Liver (tissue), 9 donors: ENCODE data around the gene CLCN4. TPM values are rescaled to one million over a fixed set of nuclear protein-coding genes. Genes with fewer than 3 reads are reported as not detected.

Source experiments
- DNase-seq: peaks from one replicate; pipeline ENCODE4 v3.0.0-alpha.2; 2017; ENCODE audit warnings: low spot score
- H3K27ac ChIP-seq, 2 donors: one replicate each; pipeline ENCODE4 v1.7.0; 2013; ENCODE audit warnings: inconsistent platforms in 2 of 2, low read length in 2 of 2, control low read depth in 1 of 2, low read depth in 1 of 2, mild to moderate bottlenecking in 1 of 2
- H3K27me3 ChIP-seq, 4 donors: one replicate each; pipeline versions ENCODE4 v1.6.1 to v1.7.0; 2013; ENCODE audit warnings: low read length in 3 of 4, inconsistent platforms in 1 of 4, mild to moderate bottlenecking in 1 of 4, moderate library complexity in 1 of 4; ENCODE audit not compliant: control insufficient read depth in 4 of 4, insufficient read depth in 4 of 4
- H3K36me3 ChIP-seq, 4 donors: one replicate each; pipeline versions ENCODE4 v1.6.1 to v1.7.0; 2013; ENCODE audit warnings: low read length in 3 of 4, mild to moderate bottlenecking in 3 of 4, low read depth in 1 of 4, moderate library complexity in 1 of 4; ENCODE audit not compliant: control insufficient read depth in 4 of 4, insufficient read depth in 3 of 4
- H3K4me1 ChIP-seq, 4 donors: one replicate each; pipeline versions ENCODE4 v1.6.1 to v1.7.0; 2013; ENCODE audit warnings: low read length in 3 of 4, mild to moderate bottlenecking in 3 of 4, moderate library complexity in 1 of 4; ENCODE audit not compliant: control insufficient read depth in 4 of 4, insufficient read depth in 4 of 4
- H3K4me3 ChIP-seq, 3 donors: one replicate each; pipeline versions ENCODE4 v1.6.1 to v1.7.0; 2013; ENCODE audit warnings: low read length in 3 of 3, control low read depth in 1 of 3, low read depth in 1 of 3, mild to moderate bottlenecking in 1 of 3
- H3K9ac ChIP-seq, 2 donors: one replicate each; pipeline ENCODE4 v1.7.0; 2013; ENCODE audit warnings: low read length in 2 of 2, mild to moderate bottlenecking in 2 of 2, moderate library complexity in 2 of 2, control low read depth in 1 of 2, low read depth in 1 of 2
- H3K9me3 ChIP-seq, 4 donors: one replicate each; pipeline versions ENCODE4 v1.6.1 to v1.7.0; 2013; ENCODE audit warnings: low read length in 3 of 4; ENCODE audit not compliant: control insufficient read depth in 4 of 4
- ATF3 ChIP-seq: IDR thresholded peaks from 2 replicates; pipeline ENCODE4 v1.6.1; 2016; ENCODE audit warnings: antibody characterized with exemption
- CTCF ChIP-seq: fragments of 150-350 bp; IDR thresholded peaks from 2 replicates; pipeline ENCODE4 v1.5.1; 2017; ENCODE audit warnings: improper control_type of control experiment, low read depth, low read length; ENCODE audit not compliant: missing input control
- EGR1 ChIP-seq, 2 donors: IDR thresholded peaks; 2 replicates each; pipeline ENCODE4 v1.6.1; 2016 to 2018; ENCODE audit warnings: antibody characterized with exemption in 2 of 2, low read depth in 2 of 2
- FOXA2 ChIP-seq: IDR thresholded peaks from 2 replicates; pipeline ENCODE4 v1.6.1; 2016; ENCODE audit warnings: antibody characterized with exemption
- NR2F2 ChIP-seq: IDR thresholded peaks from 2 replicates; pipeline ENCODE4 v1.6.1; 2016; ENCODE audit warnings: antibody characterized with exemption
- RAD21 ChIP-seq, 2 donors: IDR thresholded peaks; 2 replicates each; pipeline ENCODE4 v1.6.1; 2016; ENCODE audit warnings: antibody characterized with exemption in 2 of 2, mild to moderate bottlenecking in 2 of 2
- RXRA ChIP-seq, 2 donors: IDR thresholded peaks; 2 replicates each; pipeline ENCODE4 v1.6.1; 2017 to 2018; ENCODE audit warnings: antibody characterized with exemption in 2 of 2, mild to moderate bottlenecking in 1 of 2
- SP1 ChIP-seq: IDR thresholded peaks from 2 replicates; pipeline ENCODE4 v1.6.1; 2018; ENCODE audit warnings: antibody characterized with exemption, mild to moderate bottlenecking
- TAF1 ChIP-seq: conservative IDR thresholded peaks from 2 replicates; pipeline ENCODE4 v1.6.1; 2016; ENCODE audit warnings: antibody characterized with exemption, mild to moderate bottlenecking
- WGBS: extraction: QIAGEN DNeasy Blood & Tissue Kit; methylation state at CpG from one replicate; pipeline ENCODE4 v1.1.7; 2013; 5-methylcytosine and 5-hydroxymethylcytosine counted together
- polyA plus RNA-seq, 2 donors: library from polyadenylated mRNA; stranded (reverse) in 1 of 2; unstranded in 1 of 2; fragments of 200-250 nt in 1 of 2; fragments of >200 nt in 1 of 2; fragmentation: Nextera tagmentation in 1 of 2; extraction: Ambion mirVana in 1 of 2; gene quantifications; one replicate each; pipeline versions ENCODE4 v1.2.1 to v1.2.3, GENCODE V29; 2013 to 2015
- total RNA-seq, 2 donors: library from RNA; depleted of rRNA; stranded (reverse); fragments of >200 nt; gene quantifications; one replicate each; pipeline ENCODE4 v1.2.3, GENCODE V29; 2014
- donor health status: healthy.
- donor health status: healthy.
- donor health status: healthy.
- donor health status: healthy.
- donor health status: healthy.

Gene CLCN4
- total and polyA plus RNA-seq, 4 donors, result 1.5 to 10.9 (median 4.0) TPM

- no peak overlapping the region for H3K27ac ChIP-seq
- no peaks in the 10 kb centered on the region for H3K36me3 ChIP-seq
- 100% methylated on average over 1 of the region's 1 CpG for WGBS
- no peaks in the 10 kb centered on the region for H3K27me3 ChIP-seq
- H3K9me3 ChIP-seq, result no peaks in the 10 kb centered on the region
- H3K4me3 ChIP-seq, result no peak overlapping the region
- no peaks in the 10 kb centered on the region for H3K4me1 ChIP-seq
- no peak for DNase-seq
- no peak for TF ChIP-seq TAF1
- TF ChIP-seq RAD21 (IDR thresholded peaks at IDR 0.05), result no peak
- TF ChIP-seq NR2F2, result no peak
- no peak for TF ChIP-seq CTCF
- no peak for TF ChIP-seq EGR1 (IDR thresholded peaks at IDR 0.05; ENCODE audit: low read depth in 2 of 2)
- TF ChIP-seq RXRA (IDR thresholded peaks at IDR 0.05), result no peak
- no peak for TF ChIP-seq SP1
- H3K9ac ChIP-seq, result no peak overlapping the region
Measured at GRCh38 chrX:10282490-10282889, 125.7 kb downstream of the CLCN4 start.

GRCh38 chrX:10286195-10286594 lies 129.4 kb downstream of the CLCN4 start:
- TF ChIP-seq TAF1 (no peak), FOXA2 (no peak), ATF3 (no peak)
- H3K4me3 ChIP-seq, result no peak overlapping the region
- DNase-seq, result no peak
- H3K9ac ChIP-seq, result no peak overlapping the region
- no peaks in the 10 kb centered on the region for H3K27me3 ChIP-seq
- H3K9me3 ChIP-seq, result peaks cover 0 to 2% (median under 1%) of the 10 kb centered on the region in 4 donors
- H3K27ac ChIP-seq, result no peak overlapping the region
- WGBS, result 88% methylated on average over 6 of the region's 6 CpGs
- no peaks in the 10 kb centered on the region for H3K4me1 ChIP-seq
- no peaks in the 10 kb centered on the region for H3K36me3 ChIP-seq

Other genes with a start within 250 kb of the CLCN4 start
- under 1 TPM in 1 of 2 donors, not detected in 1; 0.50 TPM for gene CLDN34, start 189.6 kb upstream of the CLCN4 start, total RNA-seq
- gene CLDN34, start 189.6 kb upstream of the CLCN4 start, polyA plus RNA-seq, result not detected